Umbilical cord (tissue), 2 donors: ENCODE measurements around the gene SEPTIN10. TPM values are rescaled to one million over a fixed set of nuclear protein-coding genes. Genes with fewer than 3 reads are reported as not detected.
A peak's percentile ranks its signal among the peaks of the same experiment; 100 is the strongest.
"Not testable (repeated sequence)": the region's sequence is repeated elsewhere in the genome, so short reads cannot be mapped to it uniquely, and the experiment has no call there.

Source experiments
- DNase-seq: peaks from one replicate; pipeline ENCODE4 v3.0.0-alpha.2; 2015; ENCODE audit warnings: low spot score
- total RNA-seq: library from RNA; depleted of rRNA; stranded (reverse); fragments of >200 nt; gene quantifications from one replicate; pipeline ENCODE4 v1.2.3, GENCODE V29; 2014; ENCODE audit warnings: low replicate concordance; ENCODE audit not compliant: insufficient read depth

SEPTIN10 gene
- total RNA-seq, 1 donor from 2014 or later = 121 TPM

- DNase-seq = peak; percentile 84
Observed at GRCh38 chr2:109545828-109546713, 67.7 kb downstream of the SEPTIN10 start.

GRCh38 chr2:109542384-109542783 lies 71.4 kb downstream of the SEPTIN10 start:
- DNase-seq = no peak

- DNase-seq = no peak
Observed at GRCh38 chr2:109538546-109538945, 75.2 kb downstream of the SEPTIN10 start.

GRCh38 chr2:109537565-109538222 lies 76.1 kb downstream of the SEPTIN10 start:
- peak; percentile 12 for DNase-seq

- not testable (repeated sequence) for DNase-seq
Observed at GRCh38 chr2:109536556-109536955, 77.2 kb downstream of the SEPTIN10 start.

- DNase-seq = no peak
Observed at GRCh38 chr2:109535217-109535946, 78.4 kb downstream of the SEPTIN10 start.

GRCh38 chr2:109533823-109534222 lies 79.9 kb downstream of the SEPTIN10 start:
- no peak for DNase-seq

- no peak for DNase-seq
Observed at GRCh38 chr2:109532728-109533076, 81.1 kb downstream of the SEPTIN10 start.

- no peak for DNase-seq
Observed at GRCh38 chr2:109531896-109532727, 81.7 kb downstream of the SEPTIN10 start.

- no peak for DNase-seq
Observed at GRCh38 chr2:109531221-109531620, 82.5 kb downstream of the SEPTIN10 start.

GRCh38 chr2:109530712-109531111 lies 83.1 kb downstream of the SEPTIN10 start:
- DNase-seq = no peak

- no peak for DNase-seq
Observed at GRCh38 chr2:109529532-109530449, 84.0 kb downstream of the SEPTIN10 start.

GRCh38 chr2:109528811-109529501 lies 84.8 kb downstream of the SEPTIN10 start:
- DNase-seq = no peak

GRCh38 chr2:109527846-109528705 lies 85.7 kb downstream of the SEPTIN10 start:
- no peak for DNase-seq

- DNase-seq = no peak
Observed at GRCh38 chr2:109527079-109527478, 86.7 kb downstream of the SEPTIN10 start.

GRCh38 chr2:109526442-109526970 lies 87.3 kb downstream of the SEPTIN10 start:
- no peak for DNase-seq

- no peak for DNase-seq
Observed at GRCh38 chr2:109525836-109526235, 87.9 kb downstream of the SEPTIN10 start.
